Measurements from ENCODE around the gene TTC28.

The TTC28 gene

GRCh38 chr22:28341001-28341400, 338.6 kb downstream of the TTC28 start:
- DNase-seq, result no peak

GRCh38 chr22:28333088-28333487, 346.6 kb downstream of the TTC28 start:
- no peak for DNase-seq

GRCh38 chr22:28332410-28332809, 347.2 kb downstream of the TTC28 start:
- DNase-seq, result no peak

GRCh38 chr22:28331695-28332094, 347.9 kb downstream of the TTC28 start:
- no peak for DNase-seq

GRCh38 chr22:28329186-28330073, 350.2 kb downstream of the TTC28 start:
- DNase-seq, result no peak

- DNase-seq, result no peak
Measured at GRCh38 chr22:28328756-28329155, 350.9 kb downstream of the TTC28 start.

- DNase-seq, result no peak
Measured at GRCh38 chr22:28316014-28316413, 363.6 kb downstream of the TTC28 start.

- no peak for DNase-seq
Measured at GRCh38 chr22:28314959-28315358, 364.7 kb downstream of the TTC28 start.

- no peak for DNase-seq
Measured at GRCh38 chr22:28310299-28310698, 369.3 kb downstream of the TTC28 start.

GRCh38 chr22:28299753-28300152, 379.9 kb downstream of the TTC28 start:
- no peak for DNase-seq

GRCh38 chr22:28299309-28299708, 380.3 kb downstream of the TTC28 start:
- DNase-seq, result no peak

- no peak for DNase-seq
Measured at GRCh38 chr22:28297504-28297903, 382.1 kb downstream of the TTC28 start.

GRCh38 chr22:28296452-28296851, 383.2 kb downstream of the TTC28 start:
- DNase-seq, result no peak

GRCh38 chr22:28283068-28283654, 396.5 kb downstream of the TTC28 start:
- no peak for DNase-seq

- DNase-seq, result no peak
Measured at GRCh38 chr22:28282405-28283067, 397.1 kb downstream of the TTC28 start.

GRCh38 chr22:28279888-28280287, 399.8 kb downstream of the TTC28 start:
- no peak for DNase-seq

- no peak for DNase-seq
Measured at GRCh38 chr22:28269277-28269676, 410.4 kb downstream of the TTC28 start.

GRCh38 chr22:28268850-28269249, 410.8 kb downstream of the TTC28 start:
- no peak for DNase-seq

- DNase-seq, result no peak
Measured at GRCh38 chr22:28268171-28268570, 411.5 kb downstream of the TTC28 start.

GRCh38 chr22:28260619-28261018, 419.0 kb downstream of the TTC28 start:
- DNase-seq, result no peak

GRCh38 chr22:28259774-28260312, 419.8 kb downstream of the TTC28 start:
- DNase-seq, result no peak

- no peak for DNase-seq
Measured at GRCh38 chr22:28254396-28254795, 425.2 kb downstream of the TTC28 start.

- DNase-seq, result no peak
Measured at GRCh38 chr22:28252539-28252938, 427.1 kb downstream of the TTC28 start.
